ENCODE measurements around the gene RNF151.

The RNF151 gene

GRCh38 chr16:1958715-1959268, 7.9 kb upstream of the RNF151 start:
- TF ChIP-seq EZH2phosphoT487 (IDR thresholded peaks at IDR 0.05; ENCODE audit: borderline replicate concordance) (no peak), CTCF (conservative IDR thresholded peaks at IDR 0.05; ENCODE audit: low read length) (no peak)
- peaks cover 9% of the 10 kb centered on the region; the same call in 1 of the 2 replicates for H3F3A ChIP-seq (ENCODE audit: low read depth)
- peaks cover 16% of the 10 kb centered on the region; the same call in 1 of the 2 replicates for H3K36me3 ChIP-seq (ENCODE audit: insufficient read depth, low read length)
- H3K9me3 ChIP-seq (ENCODE audit: insufficient read depth, low read depth, low read length): no peaks in the 10 kb centered on the region
- H4K20me1 ChIP-seq (ENCODE audit: insufficient read depth, low read length, poor library complexity, severe bottlenecking): peaks cover 22% of the 10 kb centered on the region
- peak overlapping the region; percentile 85 for H3K9ac ChIP-seq (ENCODE audit: low read depth, low read length, poor library complexity, severe bottlenecking)
- H3K4me3 ChIP-seq (ENCODE audit: low read length, poor library complexity, severe bottlenecking): peak overlapping the region; percentile 84
- peaks cover 4% of the 10 kb centered on the region for H3K4me1 ChIP-seq (ENCODE audit: insufficient read depth, low read length, poor library complexity, severe bottlenecking)
- H3K9me2 ChIP-seq (replicated peaks; ENCODE audit: low read depth, low read length): no peaks in the 10 kb centered on the region
- H3K4me2 ChIP-seq (ENCODE audit: low read depth, low read length, poor library complexity, severe bottlenecking): peak overlapping the region; percentile 18
- H3K79me2 ChIP-seq (ENCODE audit: insufficient read depth, low read length): peaks cover 33% of the 10 kb centered on the region
- H2AFZ ChIP-seq (ENCODE audit: low read length): peak overlapping the region; percentile 92
- H3K27me3 ChIP-seq (ENCODE audit: insufficient read depth, low read length, poor library complexity, severe bottlenecking): no peaks in the 10 kb centered on the region

GRCh38 chr16:1959269-1960039, 7.2 kb upstream of the RNF151 start, which contains the start of gene NDUFB10:
NDUFB10 (plus strand) TSS chr16:1959538; CDS start chr16:1959625, 87 bp downstream.
- Histone ChIP-seq H4K20me1 (ENCODE audit: insufficient read depth, low read length, poor library complexity, severe bottlenecking) (peaks cover 28% of the 10 kb centered on the region), H3K36me3 (ENCODE audit: insufficient read depth, low read length) (peaks cover 16% of the 10 kb centered on the region; the same call in 1 of the 2 replicates), H3K4me2 (ENCODE audit: low read depth, low read length, poor library complexity, severe bottlenecking) (peak within 1 kb of the TSS; percentile 70), H3F3A (ENCODE audit: low read depth) (peaks cover 9% of the 10 kb centered on the region; the same call in 1 of the 2 replicates), H3K9me2 (replicated peaks; ENCODE audit: low read depth, low read length) (no peaks in the 10 kb centered on the region), H3K4me1 (ENCODE audit: insufficient read depth, low read length, poor library complexity, severe bottlenecking) (peaks cover 6% of the 10 kb centered on the region), H3K79me2 (ENCODE audit: insufficient read depth, low read length) (peaks cover 40% of the 10 kb centered on the region), H2AFZ (ENCODE audit: low read length) (peak within 1 kb of the TSS; percentile 92), H3K4me3 (ENCODE audit: low read length, poor library complexity, severe bottlenecking) (peak within 1 kb of the TSS; percentile 84), H3K27me3 (ENCODE audit: insufficient read depth, low read length, poor library complexity, severe bottlenecking) (peaks cover 6% of the 10 kb centered on the region), H3K9ac (ENCODE audit: low read depth, low read length, poor library complexity, severe bottlenecking) (peak within 1 kb of the TSS; percentile 85), H3K9me3 (ENCODE audit: insufficient read depth, low read depth, low read length) (no peaks in the 10 kb centered on the region)
- TF ChIP-seq EZH2phosphoT487 (IDR thresholded peaks at IDR 0.05; ENCODE audit: borderline replicate concordance) (no peak), CTCF (conservative IDR thresholded peaks at IDR 0.05; ENCODE audit: low read length) (peak; percentile 56)

GRCh38 chr16:1960665-1961630, 5.7 kb upstream of the RNF151 start:
- no peak for TF ChIP-seq CTCF (conservative IDR thresholded peaks at IDR 0.05; ENCODE audit: low read length)
- TF ChIP-seq EZH2phosphoT487 (IDR thresholded peaks at IDR 0.05; ENCODE audit: borderline replicate concordance): no peak
- Histone ChIP-seq H3K9ac (ENCODE audit: low read depth, low read length, poor library complexity, severe bottlenecking) (peak overlapping the region; percentile 85), H4K20me1 (ENCODE audit: insufficient read depth, low read length, poor library complexity, severe bottlenecking) (peaks cover 28% of the 10 kb centered on the region), H3K4me3 (ENCODE audit: low read length, poor library complexity, severe bottlenecking) (peak overlapping the region; percentile 84), H3K79me2 (ENCODE audit: insufficient read depth, low read length) (peaks cover 52% of the 10 kb centered on the region), H3K9me2 (replicated peaks; ENCODE audit: low read depth, low read length) (no peaks in the 10 kb centered on the region), H3F3A (ENCODE audit: low read depth) (peaks cover 9% of the 10 kb centered on the region; the same call in 1 of the 2 replicates), H3K4me2 (ENCODE audit: low read depth, low read length, poor library complexity, severe bottlenecking) (peak overlapping the region; percentile 70), H2AFZ (ENCODE audit: low read length) (no peak overlapping the region), H3K4me1 (ENCODE audit: insufficient read depth, low read length, poor library complexity, severe bottlenecking) (peaks cover 6% of the 10 kb centered on the region), H3K36me3 (ENCODE audit: insufficient read depth, low read length) (peaks cover 16% of the 10 kb centered on the region; the same call in 1 of the 2 replicates), H3K9me3 (ENCODE audit: insufficient read depth, low read depth, low read length) (no peaks in the 10 kb centered on the region), H3K27me3 (ENCODE audit: insufficient read depth, low read length, poor library complexity, severe bottlenecking) (peaks cover 9% of the 10 kb centered on the region)
